H1 (cell line): ENCODE results near the gene CDK5R2. TPM values are rescaled to one million over a fixed set of nuclear protein-coding genes. Genes with fewer than 3 reads are reported as not detected.

ENCODE experiments used
- CTCF ChIA-PET: fragments of 300-600 bp; sonication (Branson Sonifier 250); formaldehyde crosslinking; loops from one replicate; lab custom pipeline; 2021; ENCODE audit not compliant: partially characterized antibody; lab: Charles Lee
- POLR2A ChIA-PET: fragments of 300-600 bp; sonication (Branson Sonifier 250); formaldehyde crosslinking; loops from one replicate; lab custom pipeline; 2021; ENCODE audit warnings: inconsistent platforms; ENCODE audit not compliant: partially characterized antibody; lab: Charles Lee
- DNase-seq, 2 experiments: peaks; one replicate each; pipeline versions ENCODE4 v3.0.0 to v3.0.0-alpha.2; 2010 to 2022; ENCODE audit warnings: low spot score in 2 of 2, low read depth in 1 of 2, mixed read lengths in 1 of 2
- FAIRE-seq: peaks from 2 replicates; lab custom pipeline; 2011; peaks lifted over from hg19 to GRCh38; lab: Jason Lieb, UNC
- H2AFZ ChIP-seq: 2 replicates; pipeline ENCODE4 v1.8.1; 2012; ENCODE audit warnings: low read length, inconsistent platforms
- H2AK5ac ChIP-seq: 2 replicates; pipeline ENCODE4 v1.6.1; 2013; ENCODE audit warnings: low read depth, low read length
- H2BK120ac ChIP-seq: replicated peaks from 2 replicates; pipeline ENCODE3; 2013; ENCODE audit warnings: low read depth, low read length, inconsistent platforms
- H2BK12ac ChIP-seq: 2 replicates; pipeline ENCODE4 v1.6.1; 2013; ENCODE audit warnings: low read depth, low read length
- H2BK15ac ChIP-seq: 2 replicates; pipeline ENCODE4 v1.6.1; 2013; ENCODE audit warnings: low read length
- H2BK20ac ChIP-seq: 2 replicates; pipeline ENCODE4 v1.6.1; 2013; ENCODE audit warnings: low read length
- H2BK5ac ChIP-seq: 2 replicates; pipeline ENCODE4 v1.6.1; 2013; ENCODE audit warnings: low read depth, low read length
- H3K14ac ChIP-seq: 2 replicates; pipeline ENCODE4 v1.6.1; 2013; ENCODE audit warnings: inconsistent platforms; ENCODE audit not compliant: insufficient read length
- H3K18ac ChIP-seq: 2 replicates; pipeline ENCODE4 v1.6.1; 2013; ENCODE audit warnings: low read length; ENCODE audit errors: extremely low read depth
- H3K23ac ChIP-seq: 2 replicates; pipeline ENCODE4 v1.6.1; 2013; ENCODE audit warnings: inconsistent platforms; ENCODE audit not compliant: insufficient read length
- H3K23me2 ChIP-seq: 2 replicates; pipeline ENCODE4 v1.6.1; 2013; ENCODE audit warnings: low read depth, low read length
- H3K27ac ChIP-seq: 2 replicates; pipeline ENCODE4 v1.6.1; 2011; ENCODE audit warnings: low read depth, low read length, inconsistent platforms
- H3K27me3 ChIP-seq, 4 experiments: replicated peaks in 1 of 4; 1 replicate in 1 of 4; 2 replicates in 3 of 4; pipeline versions ENCODE4 v1.6.1 to v1.8.1; 2011 to 2013; ENCODE audit warnings: low read length in 3 of 4, mild to moderate bottlenecking in 3 of 4, inconsistent platforms in 2 of 4, mixed read lengths in 2 of 4, moderate library complexity in 1 of 4; ENCODE audit not compliant: control insufficient read depth in 3 of 4, insufficient read depth in 3 of 4; ENCODE audit errors: extremely low read depth in 1 of 4
- H3K36me3 ChIP-seq, 4 experiments: 2 replicates each; pipeline versions ENCODE4 v1.6.1 to v1.8.1; 2011 to 2013; ENCODE audit warnings: mild to moderate bottlenecking in 4 of 4, low read length in 3 of 4, moderate library complexity in 2 of 4, control low read depth in 1 of 4, inconsistent platforms in 1 of 4; ENCODE audit not compliant: insufficient read depth in 4 of 4, control insufficient read depth in 2 of 4
- H3K4ac ChIP-seq: replicated peaks from 2 replicates; pipeline ENCODE3; 2013; ENCODE audit warnings: low read length, low read depth, mixed read lengths, inconsistent platforms; ENCODE audit not compliant: insufficient read length
- H3K4me1 ChIP-seq, 4 experiments: replicated peaks in 1 of 4; 1 replicate in 1 of 4; 2 replicates in 3 of 4; pipeline versions ENCODE4 v1.6.1 to v1.8.1; 2011 to 2013; ENCODE audit warnings: low read length in 3 of 4, inconsistent platforms in 2 of 4, mixed read lengths in 1 of 4; ENCODE audit not compliant: insufficient read depth in 4 of 4, control insufficient read depth in 3 of 4
- H3K4me2 ChIP-seq, 2 experiments: 2 replicates each; pipeline versions ENCODE4 v1.6.1 to v1.8.1; 2011 to 2013; ENCODE audit warnings: low read depth in 2 of 2, low read length in 2 of 2, control low read depth in 1 of 2, inconsistent platforms in 1 of 2, mild to moderate bottlenecking in 1 of 2; ENCODE audit not compliant: insufficient read depth in 1 of 2
- H3K4me3 ChIP-seq, 4 experiments: fragments of 200-600, 300-600 bp in 1 of 4; sonication (generic), shearing (Covaris generic), sonication (Bioruptor Twin) in 1 of 4; 2 replicates each; pipeline versions ENCODE4 v1.5.1 to v1.8.1; 2011 to 2016; ENCODE audit warnings: low read length in 4 of 4, low read depth in 3 of 4, control low read depth in 2 of 4, inconsistent platforms in 2 of 4, mild to moderate bottlenecking in 2 of 4, mixed read lengths in 1 of 4, moderate library complexity in 1 of 4; ENCODE audit not compliant: insufficient read depth in 2 of 4; ENCODE audit errors: extremely low read depth in 1 of 4
- H3K56ac ChIP-seq: replicated peaks from 2 replicates; pipeline ENCODE3; 2013; ENCODE audit warnings: low read depth, mild to moderate bottlenecking, mixed read lengths, low read length, inconsistent platforms; ENCODE audit not compliant: insufficient read length
- H3K79me1 ChIP-seq: 2 replicates; pipeline ENCODE4 v1.6.1; 2013; ENCODE audit warnings: low read depth, low read length, control low read depth
- H3K79me2 ChIP-seq, 2 experiments: 2 replicates each; pipeline versions ENCODE4 v1.6.1 to v1.8.1; 2012 to 2013; ENCODE audit warnings: low read length in 2 of 2, mild to moderate bottlenecking in 2 of 2, inconsistent platforms in 1 of 2; ENCODE audit not compliant: insufficient read depth in 2 of 2, control insufficient read depth in 1 of 2
- H3K9ac ChIP-seq, 4 experiments: replicated peaks in 1 of 4; 1 replicate in 1 of 4; 2 replicates in 3 of 4; pipeline versions ENCODE4 v1.6.1 to v1.8.1; 2011 to 2013; ENCODE audit warnings: low read depth in 3 of 4, low read length in 3 of 4, control low read depth in 2 of 4, mild to moderate bottlenecking in 2 of 4, moderate library complexity in 2 of 4, inconsistent platforms in 1 of 4; ENCODE audit errors: extremely low read depth in 1 of 4
- H3K9me3 ChIP-seq, 2 experiments: 2 replicates each; pipeline versions ENCODE4 v1.6.1 to v1.8.1; 2012 to 2013; ENCODE audit warnings: mild to moderate bottlenecking in 2 of 2, moderate library complexity in 2 of 2, control low read depth in 1 of 2, inconsistent platforms in 1 of 2, low read depth in 1 of 2, low read length in 1 of 2, mixed read lengths in 1 of 2; ENCODE audit not compliant: insufficient read depth in 2 of 2
- H4K20me1 ChIP-seq, 2 experiments: replicated peaks in 1 of 2; 2 replicates each; pipeline versions ENCODE3 to v1.8.1; 2011 to 2013; ENCODE audit warnings: inconsistent platforms in 2 of 2, low read length in 2 of 2, mild to moderate bottlenecking in 1 of 2; ENCODE audit not compliant: insufficient read depth in 2 of 2, control insufficient read depth in 1 of 2
- H4K5ac ChIP-seq: 2 replicates; pipeline ENCODE4 v1.6.1; 2013; ENCODE audit warnings: low read length, low read depth, mixed read lengths, inconsistent platforms; ENCODE audit not compliant: insufficient read length
- H4K8ac ChIP-seq: 2 replicates; pipeline ENCODE4 v1.8.0; 2013; ENCODE audit warnings: mild to moderate bottlenecking, moderate library complexity, low read length, inconsistent platforms; ENCODE audit not compliant: insufficient read depth; ENCODE audit errors: extremely low read depth
- H4K91ac ChIP-seq: replicated peaks from 2 replicates; pipeline ENCODE3; 2013; ENCODE audit warnings: low read length, mixed read lengths, inconsistent platforms; ENCODE audit not compliant: insufficient read length
- ASH2L ChIP-seq: fragments of 200-600, 300-600 bp; sonication (generic); IDR thresholded peaks from one replicate; pipeline ENCODE4 v1.7.1; 2017; ENCODE audit warnings: low read length
- JUN ChIP-seq: IDR thresholded peaks from 2 replicates; pipeline ENCODE4 v1.6.1; 2011; ENCODE audit warnings: low read depth, mild to moderate bottlenecking, improper control_type of control experiment, low read length
- KDM1A ChIP-seq: fragments of 200-600, 300-600 bp; sonication (generic); IDR thresholded peaks from 2 replicates; pipeline ENCODE4 v1.7.1; 2016; ENCODE audit warnings: mild to moderate bottlenecking, low read length, borderline replicate concordance
- MAX ChIP-seq: IDR thresholded peaks from 2 replicates; pipeline ENCODE4 v1.6.1; 2012; ENCODE audit warnings: inconsistent platforms
- NANOG ChIP-seq: IDR thresholded peaks from 2 replicates; pipeline ENCODE4 v1.6.1; 2011; ENCODE audit warnings: low read length, low read depth, mild to moderate bottlenecking, inconsistent platforms; ENCODE audit not compliant: insufficient read depth, poor library complexity, severe bottlenecking
- RNF2 ChIP-seq: fragments of 200-900, 300-1000 bp; sonication (generic); IDR thresholded peaks from 2 replicates; pipeline ENCODE4 v1.7.1; 2016; ENCODE audit warnings: borderline replicate concordance, low read depth, mild to moderate bottlenecking, antibody characterized with exemption, low read length; ENCODE audit not compliant: poor library complexity, severe bottlenecking; ENCODE audit errors: missing control alignments
- SUZ12 ChIP-seq: fragments of 200-600 bp; sonication (generic); IDR thresholded peaks from 2 replicates; pipeline ENCODE4 v1.6.1; 2012; ENCODE audit warnings: mild to moderate bottlenecking, inconsistent platforms, low read length, moderate library complexity, mixed read lengths
- WGBS, 2 experiments: shearing (Covaris generic) in 1 of 2; methylation state at CpG; one replicate each; pipeline versions ENCODE4 v1.1.6 to v1.1.7; 2013 to 2015; ENCODE audit warnings: low lambda C conversion rate in 2 of 2, mixed read lengths in 2 of 2, inconsistent platforms in 1 of 2, low coverage in 1 of 2, missing lambda C conversion rate in 1 of 2; ENCODE audit not compliant: insufficient replicate concordance in 2 of 2, insufficient coverage in 1 of 2, insufficient read length in 1 of 2; ENCODE audit errors: extremely low coverage in 1 of 2, missing lambda C conversion rate in 1 of 2; 5-methylcytosine and 5-hydroxymethylcytosine counted together
- polyA plus RNA-seq, 7 experiments: library from polyadenylated mRNA; depleted of rRNA in 3 of 7; stranded (reverse) in 5 of 7; unstranded in 2 of 7; fragments of >200 nt in 5 of 7; fragments of 200-250 nt in 2 of 7; gene quantifications; 1 replicate in 5 of 7; 2 replicates in 1 of 7; 4 replicates in 1 of 7; pipeline versions ENCODE4 v1.2.1 to v1.2.3, GENCODE V29; 2011 to 2013; ENCODE audit warnings: missing spikeins in 2 of 7, mixed read lengths in 2 of 7
- total RNA-seq: library from RNA; stranded (reverse); fragmentation: NEBNext Ultra II Directional; extraction: Animal tissue kit (Norgen Biotek cat#: 25700); gene quantifications from 2 replicates; pipeline ENCODE4 v1.2.1, GENCODE V29; 2021

Gene CDK5R2
- total and polyA plus RNA-seq, 2 of the 8 experiments (the other 6 are each of a cell fraction or from before 2014, with no cell fraction given), result 0.14 TPM; not detected in 1

GRCh38 chr2:218992703-218993344, 33.4 kb downstream of the CDK5R2 start:
- DNase-seq (no peak), FAIRE-seq (no peak)
- Histone ChIP-seq H3K4me2 (peak overlapping the region; percentile 59 to 64; a peak in 3 of 4 replicates), H4K5ac (no peak overlapping the region), H3K14ac (no peak overlapping the region), H4K20me1 (peaks cover 29 to 35% of the 10 kb centered on the region in 2 experiments), H2BK120ac (no peak overlapping the region), H2BK12ac (peak overlapping the region; percentile 68; the same call in 1 of the 2 replicates), H3K4me3 (peak overlapping the region in 3 of 4 experiments; percentile 8 to 42 (median 26); a peak in 4 of 8 replicates), H2BK5ac (no peak overlapping the region), H3K56ac (no peak overlapping the region), H3K27ac (no peak overlapping the region), H4K91ac (no peak overlapping the region), H4K8ac (peak overlapping the region; percentile 83; the same call in 1 of the 2 replicates), H2AFZ (no peak overlapping the region), H3K4me1 (peaks cover 0 to 21% (median 7%) of the 10 kb centered on the region in 4 experiments; a peak in 6 of 7 replicates), H2BK15ac (no peak overlapping the region), H2BK20ac (no peak overlapping the region), H3K23ac (no peak overlapping the region), H3K23me2 (peaks cover 2% of the 10 kb centered on the region; the same call in 1 of the 2 replicates), H3K79me2 (no peaks in the 10 kb centered on the region), H3K79me1 (no peaks in the 10 kb centered on the region), H3K36me3 (peaks cover 0 to 6% (median 0%) of the 10 kb centered on the region in 4 experiments; a peak in 1 of 8 replicates), H3K27me3 (peaks cover 98 to 100% (median 100%) of the 10 kb centered on the region in 4 experiments), H3K9ac (no peak overlapping the region), H3K18ac (no peak overlapping the region; the same call in none of the 2 replicates), H2AK5ac (no peak overlapping the region), H3K4ac (no peak overlapping the region), H3K9me3 (no peaks in the 10 kb centered on the region)
- ChIA-PET CTCF (interaction anchor here (0.9 to 19.5 kb wide), 7 partner anchors 14 to 118 kb away, joined by 3 to 284 read pairs (median 92); partner anchors contain the start of gene FEV), POLR2A (interaction anchor here (1.2 kb wide), 1 partner anchor 8 kb away, joined by 3 read pairs; no protein-coding TSS in a partner anchor)
- WGBS, 2 experiments, result 8% methylated on average over 38 of the region's 44 CpGs; no CpG with 5 or more reads in 1 of the 2 experiments
- TF ChIP-seq NANOG (no peak), KDM1A (no peak), SUZ12 (peak; percentile 94), MAX (0 out of 2 replicates have a peak, but pooled peaks have one; percentile 33), JUN (no peak), ASH2L (no peak), RNF2 (peak; percentile 82)
